ENCODE measurements around the gene LAMA4. TPM values are rescaled to one million over a fixed set of nuclear protein-coding genes. Genes with fewer than 3 reads are reported as not detected.

LAMA4 gene
- polyA plus RNA-seq, 4 donors = 80.0 to 94.0 (median 89.8) TPM

DNA sequence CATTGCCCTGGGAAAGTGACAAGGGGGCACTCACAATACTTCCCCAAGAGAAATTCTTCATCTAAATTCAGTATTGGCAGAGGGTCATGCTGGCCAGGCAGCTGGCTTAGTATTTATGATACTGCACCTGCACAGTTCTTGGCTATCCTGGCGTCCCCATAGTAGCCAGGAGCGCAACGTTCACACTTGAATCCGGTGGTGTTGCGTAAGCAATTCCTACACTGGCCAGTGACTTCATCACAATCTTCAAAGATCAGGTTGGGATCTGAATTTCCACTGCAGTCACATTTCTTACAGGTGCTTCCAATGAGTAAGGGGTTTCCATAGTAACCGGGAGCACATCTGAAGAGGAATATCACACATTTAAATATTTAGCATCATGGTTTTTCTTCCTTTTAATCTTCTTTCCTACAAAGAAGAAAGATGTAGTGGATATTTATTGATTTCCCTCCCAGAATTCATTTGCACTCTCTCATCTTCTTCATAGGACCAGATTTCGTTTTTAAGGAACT lies 62.8 kb downstream of the LAMA4 start:
- no peak for DNase-seq (ENCODE audit: low read depth in 4 of 4, low spot score in 3 of 4)

DNA sequence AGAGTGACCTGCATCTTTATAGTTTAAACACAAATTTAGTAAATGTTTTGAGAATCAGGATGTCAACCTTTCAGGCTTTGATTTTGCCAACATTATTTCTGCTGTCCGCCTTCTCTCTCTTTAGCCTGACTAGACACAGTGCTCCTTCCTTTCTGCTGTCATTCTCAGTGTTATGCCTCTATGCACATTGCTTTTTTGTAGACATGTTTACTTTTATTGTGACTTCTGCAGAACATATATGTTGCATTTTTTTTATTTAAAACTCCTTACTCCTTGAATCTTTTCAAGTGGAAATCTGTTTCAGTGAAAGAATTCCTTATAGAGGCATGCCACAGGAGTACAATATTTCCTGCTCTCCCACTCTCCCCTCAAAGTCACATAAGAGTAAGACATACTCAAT lies 64.2 kb downstream of the LAMA4 start:
- no peak for DNase-seq (ENCODE audit: low read depth in 4 of 4, low spot score in 3 of 4)

DNA sequence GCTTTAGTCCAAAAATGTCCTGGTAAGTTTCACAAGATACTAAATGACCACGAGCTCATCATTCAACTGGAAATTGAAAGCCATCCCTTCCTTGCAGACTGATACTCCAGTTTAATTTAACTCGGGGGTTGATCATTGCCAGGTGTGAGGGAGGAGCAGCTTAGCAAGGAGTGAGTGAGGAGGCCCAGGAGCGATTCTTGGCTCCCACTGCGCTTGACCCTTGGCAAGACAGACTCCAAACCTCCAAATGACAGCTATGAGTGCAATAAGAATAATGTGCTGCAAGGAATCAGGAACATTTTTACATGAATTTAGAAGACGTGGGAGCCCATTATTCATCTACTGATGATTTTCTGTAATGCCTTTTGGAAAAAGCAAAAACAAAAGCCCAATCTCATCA lies 64.9 kb downstream of the LAMA4 start:
- DNase-seq (ENCODE audit: low read depth in 4 of 4, low spot score in 3 of 4) = peak in 2 of 4 donors; percentile 14 to 48

DNA sequence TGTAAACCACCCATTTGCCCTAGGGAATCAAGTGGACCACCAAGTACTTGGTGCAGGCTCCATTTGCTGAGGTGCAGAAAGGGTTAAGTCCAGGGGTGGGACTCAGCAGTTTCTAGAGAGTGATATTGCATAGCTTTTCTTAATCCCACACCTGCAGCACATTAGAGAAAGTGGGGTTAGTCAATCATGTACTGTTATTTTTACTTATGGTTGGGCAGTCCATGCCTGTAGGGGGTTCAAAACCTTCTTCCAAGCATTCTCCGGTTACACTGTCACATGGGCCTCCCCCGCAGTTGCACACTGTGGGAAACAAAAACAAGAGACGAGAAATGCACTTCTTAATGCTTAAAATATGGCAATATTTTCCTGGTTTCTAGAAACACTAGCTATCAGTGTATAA lies 65.5 kb downstream of the LAMA4 start:
- DNase-seq (ENCODE audit: low read depth in 4 of 4, low spot score in 3 of 4) = peak in 2 of 4 donors; percentile 18 to 51

GRCh38 chr6:112187736-112188135 lies 66.6 kb downstream of the LAMA4 start:
- no peak for DNase-seq (ENCODE audit: low read depth in 4 of 4, low spot score in 3 of 4)

DNA sequence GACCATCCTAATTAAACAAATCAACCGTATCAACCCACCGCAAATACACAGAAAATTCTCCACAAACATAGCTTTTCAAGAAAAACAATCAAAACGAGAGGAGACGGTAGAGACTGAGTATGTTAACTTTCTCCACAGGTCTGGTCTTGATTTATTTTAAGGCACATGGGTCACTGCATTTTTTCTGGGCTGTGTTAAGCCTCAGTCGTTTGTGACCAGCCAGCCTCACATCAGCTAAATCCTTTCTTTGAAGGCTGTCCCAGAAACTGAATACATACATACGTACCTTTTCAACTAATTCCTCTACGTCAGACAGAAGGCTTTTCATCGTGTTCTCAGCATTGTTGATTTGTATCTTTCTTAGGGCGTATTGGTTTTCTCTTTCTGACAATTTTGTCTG lies 69.4 kb downstream of the LAMA4 start:
- DNase-seq (ENCODE audit: low read depth in 4 of 4, low spot score in 3 of 4) = peak in 2 of 4 donors; percentile 36 to 53

DNA sequence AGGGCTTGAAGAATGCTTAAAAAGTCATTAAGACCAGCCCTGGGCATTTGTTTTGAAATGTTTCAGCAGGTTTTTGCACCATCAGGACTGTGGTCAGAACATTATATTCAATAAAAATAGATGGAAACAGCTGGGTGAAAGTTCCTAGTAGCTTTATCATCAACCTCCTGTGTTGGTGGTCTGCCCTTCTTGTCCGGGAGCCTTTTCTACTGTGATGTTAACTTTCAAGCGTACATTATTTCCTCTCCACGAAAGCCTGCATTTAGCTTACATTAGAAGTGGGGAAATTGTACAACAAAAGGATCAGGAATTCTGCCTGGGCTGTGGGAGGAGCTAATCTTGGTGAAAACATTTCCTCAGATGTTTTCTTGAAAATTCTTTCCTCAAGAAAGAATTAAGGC lies 71.1 kb downstream of the LAMA4 start:
- no peak for DNase-seq (ENCODE audit: low read depth in 4 of 4, low spot score in 3 of 4)

- DNase-seq (ENCODE audit: low read depth in 4 of 4, low spot score in 3 of 4) = no peak
Observed at GRCh38 chr6:112181130-112181529, 73.2 kb downstream of the LAMA4 start.

DNA sequence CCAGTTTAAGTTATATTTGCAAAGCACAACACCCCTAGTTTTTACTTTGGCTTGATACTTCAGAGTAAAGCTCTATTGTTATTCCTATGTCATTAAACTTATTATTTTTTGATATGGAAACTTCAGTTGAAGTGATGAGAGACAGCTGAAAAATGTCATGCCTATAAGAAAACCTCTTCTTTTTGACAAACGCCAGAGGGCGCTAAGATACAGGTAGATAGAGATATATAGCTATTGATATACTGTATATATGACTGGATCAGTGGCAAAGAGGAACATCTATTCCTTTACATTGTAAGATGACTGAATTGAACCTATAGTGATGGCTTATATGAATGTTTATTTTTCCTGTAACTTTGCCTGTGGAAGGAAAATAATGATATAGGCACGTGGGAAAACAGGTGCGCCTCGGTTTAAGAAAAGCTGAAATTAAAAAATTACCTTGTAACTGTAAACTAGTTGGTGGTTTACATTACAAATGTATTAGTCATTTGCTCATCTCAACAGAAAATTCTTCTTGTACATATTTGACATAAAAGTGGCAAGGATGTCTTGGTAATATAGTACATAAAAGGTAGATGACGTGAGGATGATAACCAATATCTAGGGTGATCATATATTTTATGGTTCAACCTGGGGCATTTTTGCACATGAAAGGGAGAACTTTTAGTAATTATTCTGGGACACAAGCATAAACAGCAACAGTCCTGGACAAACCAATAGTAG lies 74.1 kb downstream of the LAMA4 start:
- DNase-seq (ENCODE audit: low read depth in 4 of 4, low spot score in 3 of 4) = peak; percentile 69 to 75 (median 70)

DNA sequence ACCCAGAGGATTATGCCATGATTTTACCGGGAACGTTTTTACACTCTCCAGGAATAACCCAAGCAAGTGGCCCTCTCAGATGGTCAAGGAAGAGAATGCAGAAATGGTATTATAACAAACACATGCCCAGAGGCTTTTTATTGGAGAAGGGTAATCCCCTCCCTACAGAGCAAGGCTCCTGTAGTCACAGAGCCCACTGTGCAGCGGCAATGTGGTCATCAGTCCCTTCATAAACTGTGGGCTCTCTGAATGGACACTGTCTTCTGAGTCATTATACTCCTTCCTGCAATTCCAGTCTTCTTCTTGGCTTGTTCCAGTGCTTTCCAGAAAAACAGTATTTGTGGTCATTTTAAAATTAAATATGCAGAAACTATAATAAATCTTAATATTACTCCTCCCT lies 74.7 kb downstream of the LAMA4 start:
- no peak for DNase-seq (ENCODE audit: low read depth in 4 of 4, low spot score in 3 of 4)

GRCh38 chr6:112178846-112179245 lies 75.5 kb downstream of the LAMA4 start:
- no peak for DNase-seq (ENCODE audit: low read depth in 4 of 4, low spot score in 3 of 4)

GRCh38 chr6:112177092-112177491 lies 77.3 kb downstream of the LAMA4 start:
- DNase-seq (ENCODE audit: low read depth in 4 of 4, low spot score in 3 of 4) = no peak

DNA sequence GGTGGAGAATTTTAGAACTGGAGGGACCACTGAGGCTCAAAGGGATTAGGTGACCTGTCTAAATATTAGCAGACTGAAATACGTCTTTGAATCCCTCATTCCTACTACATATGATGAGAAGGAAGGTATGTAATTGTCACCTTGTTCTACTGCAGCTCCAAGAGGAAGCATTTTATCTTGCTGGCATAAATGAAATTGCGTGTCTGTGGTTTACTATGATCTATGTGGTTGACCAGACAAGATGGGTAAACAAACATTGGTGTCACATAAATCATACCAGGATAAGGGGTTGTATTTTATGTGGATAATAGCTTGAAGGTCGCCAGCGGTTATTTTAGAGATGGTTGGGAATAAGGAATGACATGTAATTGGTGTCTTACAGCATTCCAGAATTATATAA lies 78.2 kb downstream of the LAMA4 start:
- no peak for DNase-seq (ENCODE audit: low read depth in 4 of 4, low spot score in 3 of 4)

GRCh38 chr6:112173221-112173804 lies 81.1 kb downstream of the LAMA4 start:
- no peak for DNase-seq (ENCODE audit: low read depth in 4 of 4, low spot score in 3 of 4)

DNA sequence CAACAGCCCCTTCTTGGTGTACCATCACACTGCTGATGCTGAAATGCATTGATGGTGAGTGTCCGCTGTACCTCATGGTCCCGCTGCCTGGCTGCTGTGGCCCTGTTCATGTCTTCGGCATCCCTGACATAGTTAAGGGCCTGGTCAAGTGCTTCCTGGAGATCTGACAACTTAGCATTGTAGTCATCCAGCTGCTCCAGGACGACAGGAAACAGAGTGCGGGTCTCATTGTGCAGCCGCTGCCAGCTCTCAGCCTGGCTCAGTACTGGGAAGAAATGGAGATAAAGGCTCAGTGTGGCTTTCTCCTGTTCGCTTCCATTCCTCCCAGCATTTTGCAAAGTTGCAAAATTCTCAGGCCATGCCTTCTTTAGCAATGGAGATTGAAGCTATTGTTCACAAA lies 81.8 kb downstream of the LAMA4 start:
- no peak for DNase-seq (ENCODE audit: low read depth in 4 of 4, low spot score in 3 of 4)

- DNase-seq (ENCODE audit: low read depth in 4 of 4, low spot score in 3 of 4) = no peak
Observed at GRCh38 chr6:112169541-112169940, 84.8 kb downstream of the LAMA4 start.

DNA sequence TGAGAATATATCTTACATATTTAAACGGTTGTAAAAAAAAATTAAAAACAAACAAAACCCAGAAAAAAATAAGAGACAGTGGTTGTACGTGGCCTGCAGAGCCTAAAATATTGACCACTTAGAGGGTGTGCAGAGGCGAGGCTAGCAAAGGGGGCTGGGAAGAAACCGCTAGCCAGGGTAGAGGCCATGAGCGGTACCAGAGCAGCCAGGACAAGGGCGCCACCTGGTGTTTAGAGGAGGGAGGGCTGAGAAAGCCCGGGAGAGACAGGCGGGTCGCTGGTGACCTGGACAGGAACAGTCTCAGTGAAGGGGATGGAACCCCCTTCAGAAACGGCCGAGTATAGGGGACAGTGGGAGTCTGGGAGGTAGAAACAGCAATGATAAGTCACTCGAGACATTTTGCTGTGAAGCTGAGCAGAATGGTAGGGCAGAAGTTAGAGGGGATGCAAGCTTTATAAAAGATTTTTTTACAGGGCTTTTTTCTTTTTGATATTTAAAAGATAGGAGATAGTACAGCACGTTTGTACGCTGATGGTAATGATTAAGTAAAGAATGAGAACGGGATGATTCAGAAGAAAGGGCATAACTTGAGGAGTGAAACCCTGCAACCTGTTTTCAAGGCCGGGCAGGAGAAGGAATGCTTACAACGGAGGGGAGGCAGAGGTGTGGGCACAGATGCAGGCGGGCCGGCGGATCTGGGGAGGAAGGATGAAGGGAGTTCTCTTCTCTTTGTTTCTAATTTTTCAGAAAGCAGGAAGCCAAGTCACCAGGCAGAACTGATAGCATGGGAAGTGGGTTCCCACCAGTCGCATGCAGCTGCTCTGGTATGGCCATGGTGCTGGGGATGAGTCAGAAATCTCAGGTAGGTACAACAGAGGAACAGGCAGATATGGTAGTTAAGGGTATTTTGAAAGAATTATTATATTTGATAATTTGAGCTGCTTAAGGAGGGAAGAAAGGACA lies 90.8 kb downstream of the LAMA4 start:
- peak in 2 of 4 donors; percentile 33 to 38 for DNase-seq (ENCODE audit: low read depth in 4 of 4, low spot score in 3 of 4)

- no peak for DNase-seq (ENCODE audit: low read depth in 4 of 4, low spot score in 3 of 4)
Observed at GRCh38 chr6:112160745-112161144, 93.6 kb downstream of the LAMA4 start.

DNA sequence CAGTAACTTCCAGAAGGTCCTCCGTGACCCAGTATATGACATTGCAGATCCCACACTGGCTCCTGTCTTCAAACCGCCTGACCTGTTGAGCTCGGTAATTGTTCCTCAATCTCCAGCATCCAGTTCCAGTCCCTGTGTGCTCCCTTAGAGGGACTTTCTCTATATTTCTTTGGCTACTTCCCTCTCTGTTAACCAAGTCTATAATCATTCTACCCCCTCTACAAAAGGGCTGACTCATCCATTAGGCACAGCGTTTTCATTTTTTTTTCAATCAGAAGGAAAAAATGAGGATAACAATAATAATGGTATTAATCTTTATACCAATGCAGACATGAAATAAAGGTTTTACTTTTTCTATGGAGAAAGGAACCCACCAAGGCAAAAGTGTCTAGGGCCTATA lies 97.7 kb downstream of the LAMA4 start:
- no peak for DNase-seq (ENCODE audit: low read depth in 4 of 4, low spot score in 3 of 4)

DNA sequence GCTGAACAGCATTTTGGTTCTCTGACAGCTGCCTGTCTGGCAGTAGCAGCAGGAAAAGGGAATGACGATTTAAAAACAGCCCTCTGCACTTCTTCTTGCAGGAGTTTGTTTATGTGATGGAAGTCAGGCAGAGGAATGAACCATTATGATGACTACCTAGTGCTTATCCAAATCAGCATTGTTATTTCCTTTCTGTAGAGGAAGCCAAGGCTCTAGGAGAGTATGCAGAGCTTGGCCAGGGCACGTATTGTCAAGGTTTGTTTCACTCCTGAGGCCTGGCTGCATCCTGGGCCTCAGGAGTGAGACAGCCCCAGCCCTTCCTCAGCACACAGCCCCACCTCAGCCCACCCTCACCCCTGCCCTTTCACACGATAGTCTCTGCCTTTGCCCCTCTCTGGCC lies 98.5 kb downstream of the LAMA4 start:
- no peak for DNase-seq (ENCODE audit: low read depth in 4 of 4, low spot score in 3 of 4)

DNA sequence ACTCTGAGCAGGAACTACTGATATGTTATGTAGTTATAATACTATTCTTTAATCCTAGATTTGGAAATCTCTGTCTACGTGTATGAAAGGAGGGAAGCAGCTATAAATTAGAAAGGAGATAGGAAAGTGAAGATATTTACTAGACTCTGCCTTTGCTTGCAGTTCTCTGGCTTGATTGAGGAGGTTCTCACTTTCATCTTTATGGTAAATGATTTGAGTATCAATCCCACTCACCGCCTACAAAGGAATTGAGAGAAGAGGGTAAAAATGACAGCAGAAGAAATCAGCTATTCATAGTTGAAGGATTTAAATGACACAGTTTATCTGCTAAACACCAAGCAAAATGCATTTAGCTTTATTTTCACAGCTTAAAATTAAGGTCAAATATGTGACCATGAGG lies 99.7 kb downstream of the LAMA4 start:
- no peak for DNase-seq (ENCODE audit: low read depth in 4 of 4, low spot score in 3 of 4)
